ENCODE results near the gene ARRDC2.

The ARRDC2 gene

GRCh38 chr19:18059902-18060301 lies 51.9 kb downstream of the ARRDC2 start:
- no peak for DNase-seq

- DNase-seq = no peak
Observed at GRCh38 chr19:18060472-18060871, 52.5 kb downstream of the ARRDC2 start.

- peak; percentile 18 for DNase-seq
Observed at GRCh38 chr19:18062028-18062427, 54.1 kb downstream of the ARRDC2 start.

GRCh38 chr19:18063463-18063862 lies 55.5 kb downstream of the ARRDC2 start:
- DNase-seq = no peak
